ENCODE data around the gene INSM1. TPM values are rescaled to one million over a fixed set of nuclear protein-coding genes. Genes with fewer than 3 reads are reported as not detected.

INSM1 gene
- total RNA-seq (2021) (not detected in 2 replicates), Bru-seq, nascent RNA (not detected), BruChase-seq, experiment 1, labeled RNA remaining after a 2-hour chase (not detected), BruChase-seq, experiment 2, labeled RNA remaining after a 6-hour chase (not detected)
- long read RNA-seq, result 0 reads

- intact Hi-C loops (cut with micrococcal nuclease; ENCODE audit: unreplicated experiment), result no loop called here
- CTCF ChIA-PET, result no interaction called here
- Histone ChIP-seq H4K20me1 (ENCODE audit: insufficient read depth) (no peaks in the 10 kb centered on the region), H3K9me3 (ENCODE audit: insufficient read depth, low read depth) (no peaks in the 10 kb centered on the region), H3F3A (ENCODE audit: insufficient read depth, low read depth) (no peaks in the 10 kb centered on the region), H3K4me2 (no peak within 1 kb of the TSS), H3K36me3 (ENCODE audit: low read depth) (no peaks in the 10 kb centered on the region), H3K4me3 (no peak within 1 kb of the TSS), H3K79me2 (ENCODE audit: low read depth) (no peaks in the 10 kb centered on the region), H3K27me3 (ENCODE audit: insufficient read depth, low read depth) (no peaks in the 10 kb centered on the region), H3K27ac (no peak within 1 kb of the TSS), H3K4me1 (replicated peaks; ENCODE audit: insufficient read depth) (no peaks in the 10 kb centered on the region), H2AFZ (no peak within 1 kb of the TSS), H3K9me2 (ENCODE audit: insufficient read depth) (no peaks in the 10 kb centered on the region)
- POLR2A ChIA-PET (ENCODE audit: unreplicated experiment), result interaction anchor here (0.7 kb wide), 1 partner anchor 75 kb away, joined by 8 read pairs; no protein-coding TSS in a partner anchor
- BruUV-seq (replicated peaks), result no TSS peak
- no peak for TF ChIP-seq CTCF (conservative IDR thresholded peaks at IDR 0.05)
- no peak for TF ChIP-seq EZH2 (IDR thresholded peaks at IDR 0.05; ENCODE audit: low read depth)
- DNase-seq, result no peak
Measured at GRCh38 chr20:20367575-20368417, at the start of gene INSM1. Gene INSM1 (plus strand): TSS chr20:20368104. CDS start chr20:20368268, 164 bp downstream.

GRCh38 chr20:20318365-20319161 lies 49.3 kb upstream of the INSM1 start:
- no peaks in the 10 kb centered on the region for H3F3A ChIP-seq (ENCODE audit: insufficient read depth, low read depth)
- TF ChIP-seq EZH2 (IDR thresholded peaks at IDR 0.05; ENCODE audit: low read depth) (no peak), CTCF (conservative IDR thresholded peaks at IDR 0.05) (no peak)
- no peak overlapping the region for H3K27ac ChIP-seq
- no peak for DNase-seq
- intact Hi-C loops (cut with micrococcal nuclease; ENCODE audit: unreplicated experiment), result no loop called here
- no peak overlapping the region for H3K4me3 ChIP-seq
- H2AFZ ChIP-seq, result no peak overlapping the region
- ChIA-PET POLR2A (ENCODE audit: unreplicated experiment) (no interaction called here), CTCF (no interaction called here)
- no peaks in the 10 kb centered on the region for H3K9me2 ChIP-seq (ENCODE audit: insufficient read depth)
- no peaks in the 10 kb centered on the region for H4K20me1 ChIP-seq (ENCODE audit: insufficient read depth)
- BruUV-seq (replicated peaks), result no TSS peak
- no peaks in the 10 kb centered on the region for H3K4me1 ChIP-seq (replicated peaks; ENCODE audit: insufficient read depth)
- no peak overlapping the region for H3K4me2 ChIP-seq
- no peaks in the 10 kb centered on the region for H3K36me3 ChIP-seq (ENCODE audit: low read depth)
- H3K27me3 ChIP-seq (ENCODE audit: insufficient read depth, low read depth), result 0 out of 2 replicates have a peak, but pooled peaks cover 3% of the 10 kb centered on the region
- 0 out of 2 replicates have a peak, but pooled peaks cover 6% of the 10 kb centered on the region for H3K9me3 ChIP-seq (ENCODE audit: insufficient read depth, low read depth)
- H3K79me2 ChIP-seq (ENCODE audit: low read depth), result no peaks in the 10 kb centered on the region

- no peak for DNase-seq
- Histone ChIP-seq H3K79me2 (ENCODE audit: low read depth) (no peaks in the 10 kb centered on the region), H3K4me2 (no peak overlapping the region), H3F3A (ENCODE audit: insufficient read depth, low read depth) (no peaks in the 10 kb centered on the region), H3K9me2 (ENCODE audit: insufficient read depth) (no peaks in the 10 kb centered on the region), H3K4me1 (replicated peaks; ENCODE audit: insufficient read depth) (no peaks in the 10 kb centered on the region), H3K4me3 (no peak overlapping the region), H3K27ac (no peak overlapping the region), H3K36me3 (ENCODE audit: low read depth) (no peaks in the 10 kb centered on the region), H4K20me1 (ENCODE audit: insufficient read depth) (no peaks in the 10 kb centered on the region), H3K9me3 (ENCODE audit: insufficient read depth, low read depth) (0 out of 2 replicates have a peak, but pooled peaks cover 6% of the 10 kb centered on the region), H3K27me3 (ENCODE audit: insufficient read depth, low read depth) (peaks cover 4% of the 10 kb centered on the region; the same call in 1 of the 2 replicates), H2AFZ (no peak overlapping the region)
- no peak for TF ChIP-seq CTCF (conservative IDR thresholded peaks at IDR 0.05)
- no peak for TF ChIP-seq EZH2 (IDR thresholded peaks at IDR 0.05; ENCODE audit: low read depth)
- CTCF ChIA-PET, result no interaction called here
- BruUV-seq (replicated peaks), result no TSS peak
- POLR2A ChIA-PET (ENCODE audit: unreplicated experiment), result no interaction called here
- intact Hi-C loops (cut with micrococcal nuclease; ENCODE audit: unreplicated experiment), result no loop called here
Measured at GRCh38 chr20:20321134-20321533, 46.8 kb upstream of the INSM1 start.
